ENCODE results near the gene PDLIM7. TPM values are rescaled to one million over a fixed set of nuclear protein-coding genes. Genes with fewer than 3 reads are reported as not detected.
"Not testable (repeated sequence)": the region's sequence is repeated elsewhere in the genome, so short reads cannot be mapped to it uniquely, and the experiment has no call there.

The PDLIM7 gene
- total RNA-seq, 2 experiments from 2014 or later = 55.1 to 56.6 TPM

DNA sequence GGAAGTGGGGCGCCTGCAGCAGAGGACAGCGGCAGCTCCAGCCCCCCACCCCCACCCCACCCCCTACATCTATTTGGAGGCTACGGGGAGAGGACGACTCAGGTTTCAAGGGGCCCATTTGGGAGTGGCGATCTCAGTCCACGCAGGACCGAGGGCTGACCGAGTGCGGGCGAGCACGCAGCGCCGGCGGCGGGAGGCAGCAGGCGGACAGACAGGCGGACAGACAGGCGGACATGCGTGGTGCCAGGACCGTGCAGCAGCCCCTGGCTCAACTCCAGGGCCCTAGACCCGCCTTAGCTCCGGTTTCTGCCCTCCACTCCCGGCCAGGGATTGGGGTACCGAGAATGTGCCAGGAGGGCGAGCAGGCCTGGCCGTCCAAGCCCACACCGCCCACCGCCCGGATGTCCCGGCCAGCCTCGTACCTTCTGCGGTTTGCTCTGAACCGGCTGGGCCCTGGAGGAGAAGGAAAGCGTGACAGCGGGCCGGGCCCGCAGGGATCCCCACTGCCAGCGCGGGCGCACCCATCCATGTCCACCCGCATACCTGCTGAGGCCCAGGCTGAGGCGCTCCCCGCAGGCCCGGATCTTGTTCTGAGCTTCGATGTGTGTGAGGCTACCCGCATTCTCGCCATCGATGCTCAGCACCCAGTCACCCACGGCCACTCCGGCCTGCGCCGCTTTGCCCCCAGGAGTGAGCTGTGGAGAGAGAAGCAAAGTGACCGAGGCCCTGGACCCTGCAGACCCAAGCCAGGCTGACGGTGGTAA, 5.2 kb downstream of the PDLIM7 start:
- peaks cover 44% of the 10 kb centered on the region for H3K4me1 Mint-ChIP-seq
- H3K27ac Mint-ChIP-seq = no peak overlapping the region
- no peak for DNase-seq
- no peaks in the 10 kb centered on the region for H3K9me3 Mint-ChIP-seq
- ChIA-PET CTCF (interaction anchor here (1.0 to 3.5 kb wide), 5 partner anchors 14 to 182 kb away, joined by 3 to 22 read pairs (median 9); no protein-coding TSS in a partner anchor), POLR2A (interaction anchor here (0.7 to 1.4 kb wide), 4 partner anchors 18 to 180 kb away, joined by 3 to 5 read pairs (median 4); partner anchors contain the start of gene MXD3)
- H3K4me3 Mint-ChIP-seq = no peak overlapping the region
- no peaks in the 10 kb centered on the region for H3K27me3 Mint-ChIP-seq
- peaks cover 38% of the 10 kb centered on the region for H3K36me3 Mint-ChIP-seq (ENCODE audit: low read depth)

- peaks cover 44% of the 10 kb centered on the region for H3K4me1 Mint-ChIP-seq
- H3K27me3 Mint-ChIP-seq = no peaks in the 10 kb centered on the region
- H3K36me3 Mint-ChIP-seq (ENCODE audit: low read depth) = peaks cover 40% of the 10 kb centered on the region
- DNase-seq = peak; percentile 43
- ChIA-PET CTCF (no interaction called here), POLR2A (no interaction called here)
- no peak overlapping the region for H3K4me3 Mint-ChIP-seq
- H3K9me3 Mint-ChIP-seq = no peaks in the 10 kb centered on the region
- H3K27ac Mint-ChIP-seq = no peak overlapping the region
These were observed 5.9 kb downstream of the PDLIM7 start for GRCh38 chr5:177491429-177491945.

DNA sequence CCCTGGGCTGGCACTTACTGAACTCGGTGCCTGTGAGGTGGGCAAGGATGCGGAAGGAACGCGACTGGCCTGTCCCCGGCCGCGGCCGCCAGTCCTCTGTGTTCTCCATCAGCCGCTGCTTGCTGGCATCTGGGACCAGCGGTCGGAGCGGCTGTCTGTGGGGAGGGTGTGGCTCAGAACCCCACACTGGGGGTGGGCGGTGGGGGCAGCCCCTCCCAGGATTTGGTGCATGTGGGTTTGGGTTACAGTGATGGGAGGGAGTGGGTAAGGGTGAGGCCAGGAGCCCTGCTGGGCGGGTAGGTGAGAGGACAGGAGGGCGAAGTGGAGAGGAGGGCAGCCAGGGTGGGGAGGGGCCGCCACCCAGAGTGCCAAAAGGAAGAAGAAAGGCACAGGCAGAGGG, 6.4 kb downstream of the PDLIM7 start:
- CTCF ChIA-PET = interaction anchor here (1.2 kb wide), 1 partner anchor 33 kb away, joined by 4 read pairs; no protein-coding TSS in a partner anchor
- no peak for DNase-seq
- H3K27me3 Mint-ChIP-seq = no peaks in the 10 kb centered on the region

GRCh38 chr5:177490311-177490991, 7.0 kb downstream of the PDLIM7 start:
- H3K27ac Mint-ChIP-seq = no peak overlapping the region
- H3K4me3 Mint-ChIP-seq = no peak overlapping the region

More for the DNA sequence above, 6.4 kb downstream of the PDLIM7 start:
- H3K9me3 Mint-ChIP-seq = no peaks in the 10 kb centered on the region
- H3K4me1 Mint-ChIP-seq = peaks cover 39% of the 10 kb centered on the region
- peaks cover 43% of the 10 kb centered on the region for H3K36me3 Mint-ChIP-seq (ENCODE audit: low read depth)
- no peak overlapping the region for H3K27ac Mint-ChIP-seq
- POLR2A ChIA-PET = no interaction called here
- no peak overlapping the region for H3K4me3 Mint-ChIP-seq

GRCh38 chr5:177489119-177489716, 8.2 kb downstream of the PDLIM7 start:
- Mint-ChIP-seq H3K36me3 (ENCODE audit: low read depth) (peaks cover 49% of the 10 kb centered on the region), H3K27me3 (no peaks in the 10 kb centered on the region), H3K4me3 (no peak overlapping the region), H3K27ac (no peak overlapping the region), H3K4me1 (peaks cover 24% of the 10 kb centered on the region), H3K9me3 (no peaks in the 10 kb centered on the region)
- DNase-seq = no peak
- POLR2A ChIA-PET = interaction anchor here (1.2 kb wide), 1 partner anchor 17 kb away, joined by 5 read pairs; no protein-coding TSS in a partner anchor
- CTCF ChIA-PET = interaction anchor here (1.1 to 1.6 kb wide), 5 partner anchors 9 to 586 kb away, joined by 3 to 5 read pairs (median 3); partner anchors contain the start of gene PDLIM7

More at GRCh38 chr5:177490311-177490991, 7.0 kb downstream of the PDLIM7 start:
- POLR2A ChIA-PET = interaction anchor here (1.2 kb wide), 1 partner anchor 18 kb away, joined by 5 read pairs; no protein-coding TSS in a partner anchor
- peaks cover 43% of the 10 kb centered on the region for H3K36me3 Mint-ChIP-seq (ENCODE audit: low read depth)
- CTCF ChIA-PET = interaction anchor here (0.7 to 1.2 kb wide), 4 partner anchors 27 to 110 kb away, joined by 3 to 4 read pairs (median 4); no protein-coding TSS in a partner anchor
- H3K4me1 Mint-ChIP-seq = peaks cover 34% of the 10 kb centered on the region
- no peaks in the 10 kb centered on the region for H3K9me3 Mint-ChIP-seq
- DNase-seq = no peak
- H3K27me3 Mint-ChIP-seq = no peaks in the 10 kb centered on the region

GRCh38 chr5:177487975-177488374, 9.4 kb downstream of the PDLIM7 start:
- no peak for DNase-seq
- Mint-ChIP-seq H3K36me3 (ENCODE audit: low read depth) (peaks cover 44% of the 10 kb centered on the region), H3K4me1 (peaks cover 12% of the 10 kb centered on the region), H3K27me3 (no peaks in the 10 kb centered on the region), H3K4me3 (no peak overlapping the region), H3K27ac (no peak overlapping the region), H3K9me3 (no peaks in the 10 kb centered on the region)
- ChIA-PET CTCF (interaction anchor here (0.6 to 1.6 kb wide), 5 partner anchors 10 to 587 kb away, joined by 3 to 5 read pairs (median 3); partner anchors contain the start of gene PDLIM7), POLR2A (no interaction called here)

DNA sequence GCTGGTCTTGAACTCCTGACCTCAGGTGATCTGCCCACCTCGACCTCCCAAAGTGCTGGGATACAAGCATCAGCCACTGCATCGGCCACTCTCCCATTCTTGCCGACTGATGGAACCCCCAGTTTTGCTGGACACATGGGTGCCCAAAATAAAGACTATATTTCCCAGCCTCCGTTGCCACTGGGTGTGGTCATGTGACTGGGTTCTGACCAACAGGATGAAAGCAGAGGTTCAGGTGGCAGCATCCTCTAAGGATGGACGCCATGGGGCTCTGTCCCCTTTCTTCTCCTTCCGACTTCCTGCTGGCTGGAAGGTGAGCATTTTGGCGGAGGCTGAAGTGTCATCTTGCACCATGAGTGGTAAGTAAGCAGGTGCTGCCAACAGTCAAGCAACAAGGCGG, 10.3 kb downstream of the PDLIM7 start:
- Mint-ChIP-seq H3K27me3 (no peaks in the 10 kb centered on the region), H3K4me1 (peaks cover 7% of the 10 kb centered on the region), H3K4me3 (no peak overlapping the region), H3K36me3 (ENCODE audit: low read depth) (peaks cover 39% of the 10 kb centered on the region), H3K27ac (no peak overlapping the region), H3K9me3 (no peaks in the 10 kb centered on the region)
- ChIA-PET CTCF (interaction anchor here (0.7 to 1.2 kb wide), 2 partner anchors 23 to 30 kb away, joined by 3 read pairs; no protein-coding TSS in a partner anchor), POLR2A (no interaction called here)
- DNase-seq = no peak

DNA sequence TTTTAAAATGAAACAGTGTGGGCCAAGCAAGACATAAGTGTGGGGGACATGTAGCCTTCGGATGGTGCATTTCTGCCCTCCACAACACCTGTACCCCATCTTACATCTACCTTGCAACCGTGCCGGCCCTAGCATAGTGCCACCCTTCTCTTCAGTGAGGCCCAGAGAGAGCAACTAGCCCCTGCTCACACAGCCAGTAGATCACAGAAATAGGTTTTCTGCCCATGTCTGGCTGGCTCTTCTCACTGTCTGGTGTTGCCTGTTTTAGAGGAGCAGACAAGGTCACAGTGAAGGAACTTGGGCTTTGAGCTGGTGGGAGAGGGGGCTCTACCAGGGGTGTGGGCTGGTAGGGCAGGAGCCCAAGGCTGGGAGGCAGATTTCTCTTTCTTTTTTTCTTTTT, 11.1 kb downstream of the PDLIM7 start:
- DNase-seq = no peak
- H3K4me1 Mint-ChIP-seq = peaks cover 7% of the 10 kb centered on the region
- H3K9me3 Mint-ChIP-seq = no peaks in the 10 kb centered on the region
- POLR2A ChIA-PET = no interaction called here
- peaks cover 37% of the 10 kb centered on the region for H3K36me3 Mint-ChIP-seq (ENCODE audit: low read depth)
- no peaks in the 10 kb centered on the region for H3K27me3 Mint-ChIP-seq
- H3K27ac Mint-ChIP-seq = no peak overlapping the region
- CTCF ChIA-PET = interaction anchor here (1.2 kb wide), 1 partner anchor 22 kb away, joined by 3 read pairs; no protein-coding TSS in a partner anchor
- no peak overlapping the region for H3K4me3 Mint-ChIP-seq

DNA sequence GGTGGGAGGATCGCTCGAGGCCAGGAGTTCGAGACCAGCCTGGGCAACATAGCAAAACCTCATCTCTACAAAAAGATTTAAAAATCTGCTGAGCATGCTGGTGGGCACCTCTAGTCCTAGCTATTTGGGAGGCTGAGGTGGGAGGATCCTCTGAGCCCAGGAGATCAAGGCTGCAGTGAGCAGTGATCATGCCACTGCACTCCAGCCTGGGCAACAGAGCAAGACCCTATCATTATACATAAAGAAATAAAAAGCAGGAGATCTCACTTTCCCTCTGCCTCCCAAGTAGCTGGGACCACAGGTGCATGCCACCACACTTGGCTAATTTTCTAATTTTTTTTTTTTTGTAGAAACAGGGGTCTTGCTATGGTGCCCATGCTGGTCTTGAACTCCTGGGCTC, 11.7 kb downstream of the PDLIM7 start:
- H3K9me3 Mint-ChIP-seq, DNase-seq, H3K27me3 Mint-ChIP-seq, H3K27ac Mint-ChIP-seq, H3K4me3 Mint-ChIP-seq, H3K4me1 Mint-ChIP-seq, CTCF ChIA-PET: not testable (repeated sequence)
- POLR2A ChIA-PET = interaction anchor here (0.8 kb wide), 1 partner anchor 108 kb away, joined by 3 read pairs; no protein-coding TSS in a partner anchor
- peaks cover 32% of the 10 kb centered on the region for H3K36me3 Mint-ChIP-seq (ENCODE audit: low read depth)

- no peak overlapping the region for H3K27ac Mint-ChIP-seq
- H3K4me1 Mint-ChIP-seq = peaks cover 1% of the 10 kb centered on the region
- ChIA-PET CTCF (no interaction called here), POLR2A (interaction anchor here (0.8 kb wide), 1 partner anchor 107 kb away, joined by 3 read pairs; no protein-coding TSS in a partner anchor)
- no peaks in the 10 kb centered on the region for H3K9me3 Mint-ChIP-seq
- DNase-seq = no peak
- no peaks in the 10 kb centered on the region for H3K27me3 Mint-ChIP-seq
- H3K4me3 Mint-ChIP-seq = no peak overlapping the region
- peaks cover 25% of the 10 kb centered on the region for H3K36me3 Mint-ChIP-seq (ENCODE audit: low read depth)
These were observed 12.4 kb downstream of the PDLIM7 start for GRCh38 chr5:177484902-177485549.

DNA sequence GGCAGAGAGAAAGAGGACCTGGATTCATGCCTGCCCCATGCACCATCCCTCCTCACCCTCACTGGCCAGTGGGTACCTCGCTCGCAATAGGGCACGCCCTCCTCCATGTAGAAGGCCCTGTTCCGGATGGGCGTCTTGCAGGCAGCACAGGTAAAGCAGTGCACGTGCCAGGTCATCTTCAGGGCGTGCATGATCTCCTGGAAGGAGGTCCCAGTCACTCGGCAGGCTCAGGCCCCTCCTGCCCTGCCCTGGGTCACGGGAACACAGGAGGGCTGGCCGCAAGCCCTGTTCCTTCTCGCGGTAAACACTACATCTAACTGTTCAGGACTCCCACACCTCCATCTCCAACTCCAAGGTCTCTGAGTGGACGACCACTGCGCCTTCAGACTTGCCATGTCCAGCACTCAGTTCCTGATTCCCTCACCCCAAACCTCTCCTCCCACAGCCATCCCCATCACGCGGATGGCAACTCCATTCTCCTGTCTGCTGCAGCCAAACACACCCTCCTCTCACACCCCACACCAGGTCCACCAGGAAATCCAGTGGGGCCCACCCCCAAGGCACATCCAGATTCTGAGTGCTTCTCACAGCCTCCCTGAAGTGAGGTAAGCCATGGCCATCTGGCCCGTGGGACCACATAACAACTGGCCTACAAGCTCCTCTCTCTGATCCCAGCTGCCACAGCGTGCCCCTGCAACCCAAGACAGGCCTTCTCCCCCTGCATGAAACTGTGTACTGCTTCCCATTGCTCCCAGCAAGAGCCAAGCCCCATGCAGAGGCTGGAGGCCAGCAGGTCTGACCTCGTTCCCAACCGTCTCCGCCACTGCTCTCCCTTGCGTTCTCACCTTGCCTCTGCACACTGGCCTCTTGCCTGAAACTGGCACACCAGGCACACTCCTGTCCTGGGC, 13.2 kb downstream of the PDLIM7 start:
- Mint-ChIP-seq H3K4me1 (peaks cover 9% of the 10 kb centered on the region), H3K27me3 (no peaks in the 10 kb centered on the region), H3K9me3 (no peaks in the 10 kb centered on the region), H3K4me3 (no peak overlapping the region), H3K27ac (no peak overlapping the region), H3K36me3 (ENCODE audit: low read depth) (peaks cover 26% of the 10 kb centered on the region)
- POLR2A ChIA-PET = no interaction called here
- no peak for DNase-seq
- CTCF ChIA-PET = no interaction called here
